ENCODE measurements around the gene MPND. TPM values are rescaled to one million over a fixed set of nuclear protein-coding genes. Genes with fewer than 3 reads are reported as not detected.

MPND gene
- total RNA-seq, 1 experiment from 2014 or later: 22.6 TPM

DNA sequence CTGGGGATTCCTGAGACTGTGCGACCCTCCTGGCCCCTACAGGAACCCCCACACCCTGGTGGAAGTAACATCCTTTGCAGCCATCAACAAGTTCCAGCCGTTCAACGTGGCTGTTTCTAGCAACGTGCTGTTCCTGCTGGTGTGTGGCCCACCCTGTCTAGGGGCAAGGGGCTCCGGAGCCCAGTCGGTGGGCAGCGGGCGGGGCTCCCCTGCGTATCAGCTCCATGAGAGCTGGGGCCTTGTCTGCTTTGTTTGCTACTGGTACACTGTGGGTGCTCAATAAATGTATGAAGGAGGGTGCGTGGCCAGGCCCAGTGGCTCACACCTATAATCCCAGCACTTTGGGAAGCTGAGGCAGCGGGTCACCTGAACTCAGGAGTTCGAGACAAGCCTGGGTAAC lies 10.9 kb downstream of the MPND start:
- ChIA-PET POLR2A (ENCODE audit: low non-redundant PET) (no interaction called here), CTCF (no interaction called here)
- Histone ChIP-seq H3K36me3 (ENCODE audit: insufficient read depth, low read length, poor library complexity, severe bottlenecking) (peaks cover 12% of the 10 kb centered on the region), H3K4me3 (ENCODE audit: low read depth, low read length, poor library complexity, severe bottlenecking) (no peak overlapping the region), H3K27me3 (replicated peaks; ENCODE audit: insufficient read depth, low read depth, low read length, poor library complexity) (no peaks in the 10 kb centered on the region), H3K9me3 (ENCODE audit: low read depth, low read length, poor library complexity, severe bottlenecking) (no peaks in the 10 kb centered on the region), H3K27ac (ENCODE audit: low read depth, low read length, poor library complexity, severe bottlenecking) (no peak overlapping the region), H3K4me1 (ENCODE audit: insufficient read depth, low read length, poor library complexity, severe bottlenecking) (no peaks in the 10 kb centered on the region)
- TF ChIP-seq EZH2 (IDR thresholded peaks at IDR 0.05; ENCODE audit: borderline replicate concordance, low read depth, low read length, poor library complexity, severe bottlenecking): no peak
- TF ChIP-seq, protein P1, sequence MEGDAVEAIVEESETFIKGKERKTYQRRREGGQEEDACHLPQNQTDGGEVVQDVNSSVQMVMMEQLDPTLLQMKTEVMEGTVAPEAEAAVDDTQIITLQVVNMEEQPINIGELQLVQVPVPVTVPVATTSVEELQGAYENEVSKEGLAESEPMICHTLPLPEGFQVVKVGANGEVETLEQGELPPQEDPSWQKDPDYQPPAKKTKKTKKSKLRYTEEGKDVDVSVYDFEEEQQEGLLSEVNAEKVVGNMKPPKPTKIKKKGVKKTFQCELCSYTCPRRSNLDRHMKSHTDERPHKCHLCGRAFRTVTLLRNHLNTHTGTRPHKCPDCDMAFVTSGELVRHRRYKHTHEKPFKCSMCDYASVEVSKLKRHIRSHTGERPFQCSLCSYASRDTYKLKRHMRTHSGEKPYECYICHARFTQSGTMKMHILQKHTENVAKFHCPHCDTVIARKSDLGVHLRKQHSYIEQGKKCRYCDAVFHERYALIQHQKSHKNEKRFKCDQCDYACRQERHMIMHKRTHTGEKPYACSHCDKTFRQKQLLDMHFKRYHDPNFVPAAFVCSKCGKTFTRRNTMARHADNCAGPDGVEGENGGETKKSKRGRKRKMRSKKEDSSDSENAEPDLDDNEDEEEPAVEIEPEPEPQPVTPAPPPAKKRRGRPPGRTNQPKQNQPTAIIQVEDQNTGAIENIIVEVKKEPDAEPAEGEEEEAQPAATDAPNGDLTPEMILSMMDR (conservative IDR thresholded peaks at IDR 0.05; ENCODE audit: low read depth, low read length): no peak
- DNase-seq (ENCODE audit: low spot score): no peak
- intact Hi-C loops (cut with micrococcal nuclease; ENCODE audit: unreplicated experiment): no loop called here
- no TSS peak for BruUV-seq (replicated peaks)

DNA sequence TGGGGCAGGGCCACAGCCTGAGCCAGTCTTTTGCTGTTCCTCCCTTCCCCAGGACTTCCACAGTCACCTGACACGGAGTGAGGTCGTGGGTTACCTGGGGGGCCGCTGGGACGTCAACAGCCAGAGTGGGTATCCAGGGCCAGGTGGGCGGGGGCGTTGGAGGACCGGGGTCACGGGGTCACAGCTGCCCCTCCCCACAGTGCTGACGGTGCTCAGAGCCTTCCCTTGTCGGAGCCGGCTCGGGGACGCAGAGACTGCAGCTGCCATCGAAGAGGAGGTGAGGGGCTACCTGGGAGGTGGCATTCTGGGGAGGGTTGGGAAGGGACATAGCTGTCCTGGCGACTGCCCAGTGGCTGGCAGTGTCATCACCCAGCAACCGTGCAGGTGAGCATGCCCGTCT lies 11.5 kb downstream of the MPND start:
- ChIA-PET POLR2A (ENCODE audit: low non-redundant PET) (no interaction called here), CTCF (no interaction called here)
- intact Hi-C loops (cut with micrococcal nuclease; ENCODE audit: unreplicated experiment): no loop called here
- BruUV-seq (replicated peaks): no TSS peak
- Histone ChIP-seq H3K4me3 (ENCODE audit: low read depth, low read length, poor library complexity, severe bottlenecking) (no peak overlapping the region), H3K9me3 (ENCODE audit: low read depth, low read length, poor library complexity, severe bottlenecking) (no peaks in the 10 kb centered on the region), H3K27me3 (replicated peaks; ENCODE audit: insufficient read depth, low read depth, low read length, poor library complexity) (no peaks in the 10 kb centered on the region), H3K4me1 (ENCODE audit: insufficient read depth, low read length, poor library complexity, severe bottlenecking) (no peaks in the 10 kb centered on the region), H3K27ac (ENCODE audit: low read depth, low read length, poor library complexity, severe bottlenecking) (no peak overlapping the region), H3K36me3 (ENCODE audit: insufficient read depth, low read length, poor library complexity, severe bottlenecking) (peaks cover 18% of the 10 kb centered on the region)
- no peak for DNase-seq (ENCODE audit: low spot score)
- TF ChIP-seq EZH2 (IDR thresholded peaks at IDR 0.05; ENCODE audit: borderline replicate concordance, low read depth, low read length, poor library complexity, severe bottlenecking): no peak
- TF ChIP-seq, protein P1 (conservative IDR thresholded peaks at IDR 0.05; ENCODE audit: low read depth, low read length): no peak

DNA sequence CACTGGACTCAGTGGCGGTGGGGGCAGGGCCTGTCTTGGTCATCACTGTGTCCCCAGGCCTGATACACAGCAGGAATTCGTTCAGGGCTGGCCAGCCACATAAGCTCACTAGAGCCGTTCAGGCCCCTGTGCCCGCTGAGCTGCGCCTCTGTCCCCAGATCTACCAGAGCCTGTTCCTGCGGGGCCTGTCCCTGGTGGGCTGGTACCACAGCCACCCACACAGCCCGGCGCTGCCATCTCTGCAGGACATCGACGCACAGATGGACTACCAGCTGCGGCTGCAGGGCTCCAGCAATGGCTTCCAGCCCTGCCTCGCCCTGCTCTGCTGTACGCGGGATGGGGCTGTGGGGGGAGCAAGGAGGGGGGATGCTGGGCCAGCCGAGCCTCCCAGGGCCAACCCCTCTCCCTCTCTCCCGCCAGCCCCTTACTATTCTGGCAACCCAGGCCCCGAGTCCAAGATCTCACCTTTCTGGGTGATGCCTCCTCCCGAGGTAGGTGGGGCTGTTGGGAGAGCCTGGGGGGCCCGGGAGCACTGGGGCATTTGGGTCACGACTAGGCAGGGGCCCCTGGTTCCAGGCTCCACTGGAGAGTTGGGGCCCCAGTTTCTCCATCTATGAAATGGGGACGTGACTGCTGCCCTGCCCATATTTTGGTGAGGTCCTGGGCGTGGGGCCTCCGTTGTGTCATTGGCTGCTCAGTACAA lies 13.9 kb downstream of the MPND start:
- Histone ChIP-seq H3K4me3 (ENCODE audit: low read depth, low read length, poor library complexity, severe bottlenecking) (no peak overlapping the region), H3K36me3 (ENCODE audit: insufficient read depth, low read length, poor library complexity, severe bottlenecking) (peaks cover 35% of the 10 kb centered on the region), H3K9me3 (ENCODE audit: low read depth, low read length, poor library complexity, severe bottlenecking) (no peaks in the 10 kb centered on the region), H3K27me3 (replicated peaks; ENCODE audit: insufficient read depth, low read depth, low read length, poor library complexity) (no peaks in the 10 kb centered on the region), H3K27ac (ENCODE audit: low read depth, low read length, poor library complexity, severe bottlenecking) (no peak overlapping the region), H3K4me1 (ENCODE audit: insufficient read depth, low read length, poor library complexity, severe bottlenecking) (no peaks in the 10 kb centered on the region)
- BruUV-seq (replicated peaks): no TSS peak
- ChIA-PET POLR2A (ENCODE audit: low non-redundant PET) (interaction anchor here (0.7 kb wide), 1 partner anchor 30 kb away, joined by 3 read pairs; no protein-coding TSS in a partner anchor), CTCF (interaction anchor here (0.6 kb wide), 1 partner anchor 273 kb away, joined by 7 read pairs; no protein-coding TSS in a partner anchor)
- intact Hi-C loops (cut with micrococcal nuclease; ENCODE audit: unreplicated experiment): no loop called here
- no peak for DNase-seq (ENCODE audit: low spot score)
- no peak for TF ChIP-seq EZH2 (IDR thresholded peaks at IDR 0.05; ENCODE audit: borderline replicate concordance, low read depth, low read length, poor library complexity, severe bottlenecking)

DNA sequence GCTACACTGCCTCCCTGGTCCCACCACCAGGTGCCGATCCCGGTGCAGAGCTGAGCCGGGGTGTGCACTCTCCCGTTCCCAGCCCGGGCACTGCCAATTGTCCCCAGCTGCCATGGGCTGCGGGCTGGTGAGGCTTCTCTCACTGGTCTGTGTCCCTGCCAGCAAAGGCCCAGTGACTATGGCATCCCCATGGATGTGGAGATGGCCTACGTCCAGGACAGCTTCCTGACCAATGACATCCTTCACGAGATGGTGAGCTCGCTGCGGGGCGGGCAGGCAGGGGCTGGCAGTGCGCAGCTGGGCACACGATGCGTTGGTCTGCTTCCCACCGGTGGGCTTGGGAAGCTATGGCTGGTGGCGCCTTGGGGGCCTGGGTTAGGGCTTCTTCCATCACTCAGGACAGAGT lies 14.6 kb downstream of the MPND start:
- CTCF ChIA-PET: no interaction called here
- Histone ChIP-seq H3K4me1 (ENCODE audit: insufficient read depth, low read length, poor library complexity, severe bottlenecking) (no peaks in the 10 kb centered on the region), H3K27me3 (replicated peaks; ENCODE audit: insufficient read depth, low read depth, low read length, poor library complexity) (no peaks in the 10 kb centered on the region), H3K9me3 (ENCODE audit: low read depth, low read length, poor library complexity, severe bottlenecking) (no peaks in the 10 kb centered on the region), H3K4me3 (ENCODE audit: low read depth, low read length, poor library complexity, severe bottlenecking) (no peak overlapping the region), H3K36me3 (ENCODE audit: insufficient read depth, low read length, poor library complexity, severe bottlenecking) (peaks cover 35% of the 10 kb centered on the region), H3K27ac (ENCODE audit: low read depth, low read length, poor library complexity, severe bottlenecking) (no peak overlapping the region)
- BruUV-seq (replicated peaks): no TSS peak
- TF ChIP-seq, protein P1 (conservative IDR thresholded peaks at IDR 0.05; ENCODE audit: low read depth, low read length): no peak
- TF ChIP-seq EZH2 (IDR thresholded peaks at IDR 0.05; ENCODE audit: borderline replicate concordance, low read depth, low read length, poor library complexity, severe bottlenecking): no peak
- intact Hi-C loops (cut with micrococcal nuclease; ENCODE audit: unreplicated experiment): no loop called here
- DNase-seq (ENCODE audit: low spot score): no peak
- POLR2A ChIA-PET (ENCODE audit: low non-redundant PET): no interaction called here

Measured in A673 (cell line).